GM21576 (cell line): ENCODE results near the gene HES2.
"Not testable (repeated sequence)": the region's sequence is repeated elsewhere in the genome, so short reads cannot be mapped to it uniquely, and the experiment has no call there.

ENCODE experiments used
- ATAC-seq: cut with Tn5 transposase; IDR thresholded peaks from one replicate; pipeline ENCODE4 v1.9.1; 2021; ENCODE audit warnings: mild to moderate bottlenecking, moderate library complexity; ENCODE audit not compliant: unreplicated experiment

The HES2 gene, protein sequence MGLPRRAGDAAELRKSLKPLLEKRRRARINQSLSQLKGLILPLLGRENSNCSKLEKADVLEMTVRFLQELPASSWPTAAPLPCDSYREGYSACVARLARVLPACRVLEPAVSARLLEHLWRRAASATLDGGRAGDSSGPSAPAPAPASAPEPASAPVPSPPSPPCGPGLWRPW

DNA sequence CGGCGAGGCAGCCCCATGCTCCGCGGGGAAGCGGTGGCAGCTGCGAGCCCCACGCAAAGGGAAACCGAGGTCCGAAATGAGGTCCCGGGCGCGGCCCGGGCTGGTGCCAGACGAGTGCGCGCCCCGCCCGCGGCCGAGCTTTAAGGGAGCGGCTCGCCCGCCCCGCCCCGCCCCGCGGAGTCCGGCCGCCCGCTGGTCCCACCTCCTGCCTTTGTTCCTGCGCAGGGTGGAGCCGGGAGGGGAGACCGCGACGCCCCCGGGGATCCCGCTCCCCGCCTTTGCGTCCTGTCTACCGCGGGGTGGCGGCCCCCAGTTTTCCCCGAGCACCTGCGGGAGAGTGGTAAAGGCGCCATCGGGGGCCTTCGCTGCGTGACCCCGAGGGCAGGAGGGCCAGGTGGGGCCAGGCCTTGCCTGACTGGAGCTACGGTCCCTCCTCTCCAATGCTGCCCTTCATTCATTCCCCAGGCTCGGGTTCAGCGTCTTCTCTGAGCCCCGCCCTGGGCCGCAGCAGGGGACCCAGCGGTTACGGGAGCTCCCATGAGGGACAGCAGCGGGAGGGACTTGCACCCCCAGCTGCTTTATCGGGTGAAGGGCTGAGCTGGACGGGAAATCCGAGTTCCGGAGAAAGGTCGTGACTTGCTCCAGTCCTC is at the start of gene HES2:
Gene HES2 (minus strand): TSS at position 116 of the 650 bp plus-strand sequence. CDS start 99 bp downstream, at position 17.
- no peak for ATAC-seq

DNA sequence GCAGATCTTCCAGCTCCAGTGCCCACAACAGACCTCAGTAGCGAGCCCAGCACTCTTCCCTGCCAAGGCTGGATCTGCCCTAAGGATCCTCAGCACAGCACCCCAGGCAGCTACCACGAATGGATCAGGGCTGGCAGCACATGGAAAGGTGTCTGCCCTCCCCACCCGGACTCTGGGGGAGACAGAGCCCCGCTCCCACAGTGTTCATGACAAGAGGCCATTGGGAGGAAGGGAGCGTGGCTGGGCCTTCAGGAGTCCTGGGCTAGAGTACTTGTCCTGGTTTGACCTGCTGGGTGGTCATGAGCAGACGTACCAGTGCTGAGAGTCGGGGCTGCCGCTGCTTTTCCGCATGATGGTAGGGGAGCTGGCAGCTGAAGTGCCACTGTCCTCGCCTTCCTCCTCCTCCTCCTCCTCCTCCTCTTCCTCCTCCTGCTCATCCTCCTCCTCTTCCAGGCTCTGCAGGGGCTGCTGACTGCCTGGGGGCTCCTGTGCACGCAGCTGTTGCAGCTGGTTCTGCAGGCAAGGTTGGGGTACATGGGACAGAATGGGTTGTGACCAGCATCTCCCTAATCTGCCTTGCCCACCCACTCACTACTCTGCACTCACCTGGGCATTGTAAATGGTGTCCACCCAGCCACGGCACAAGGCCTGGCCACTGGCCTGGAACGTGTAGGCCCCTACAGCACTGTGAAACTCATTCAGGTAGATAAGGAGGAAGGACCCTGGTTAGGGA is 49.2 kb upstream of the HES2 start:
- no peak for ATAC-seq

GRCh38 chr1:6467744-6468688 is 48.3 kb upstream of the HES2 start:
- ATAC-seq = no peak

GRCh38 chr1:6467224-6467623 is 47.5 kb upstream of the HES2 start:
- ATAC-seq = no peak

DNA sequence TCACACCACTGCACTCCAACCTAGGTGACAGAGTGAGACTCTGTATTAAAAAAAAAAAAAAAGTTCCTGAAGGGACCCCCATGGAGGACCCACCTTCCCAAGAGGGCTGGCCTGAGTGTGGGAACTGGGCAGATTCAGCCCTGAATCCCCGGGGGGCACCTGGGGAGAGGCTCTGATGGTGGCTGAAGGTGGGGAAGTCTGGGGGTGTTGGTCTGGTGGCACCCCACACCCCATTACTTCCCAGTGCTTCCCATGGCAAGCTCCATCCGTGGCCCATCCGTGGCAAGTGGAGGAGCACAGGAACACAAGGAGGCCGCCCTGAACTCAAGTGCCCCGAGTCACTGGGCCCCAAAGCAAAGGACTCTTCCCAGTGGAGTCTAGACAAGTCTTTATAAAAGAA is 47.0 kb upstream of the HES2 start:
- no peak for ATAC-seq

DNA sequence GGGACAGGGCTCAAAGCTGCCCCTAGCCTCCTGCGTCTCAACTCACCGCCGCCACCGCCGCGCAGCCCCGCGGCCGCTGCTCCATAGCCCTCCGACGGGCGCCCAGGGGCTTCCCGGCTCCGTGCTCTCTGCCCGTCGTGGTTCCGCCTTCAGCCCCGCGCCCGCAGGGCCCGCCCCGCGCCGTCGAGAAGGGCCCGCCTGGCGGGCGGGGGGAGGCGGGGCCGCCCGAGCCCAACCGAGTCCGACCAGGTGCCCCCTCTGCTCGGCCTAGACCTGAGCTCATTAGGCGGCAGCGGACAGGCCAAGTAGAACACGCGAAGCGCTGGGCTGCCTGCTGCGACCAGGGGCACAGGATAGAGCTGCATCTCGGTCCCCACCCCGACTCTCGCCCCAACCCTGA is 46.3 kb upstream of the HES2 start, which contains the start of gene TNFRSF25:
Gene TNFRSF25 (minus strand): TSS at position 151 of the 400 bp plus-strand sequence. CDS start 66 bp downstream, at position 85.
- no peak for ATAC-seq

- ATAC-seq = no peak
Observed at GRCh38 chr1:6465461-6466005, 45.8 kb upstream of the HES2 start.

- no peak for ATAC-seq
Observed at GRCh38 chr1:6464915-6465314, 45.2 kb upstream of the HES2 start.

- ATAC-seq = no peak
Observed at GRCh38 chr1:6464514-6464836, 44.8 kb upstream of the HES2 start.

DNA sequence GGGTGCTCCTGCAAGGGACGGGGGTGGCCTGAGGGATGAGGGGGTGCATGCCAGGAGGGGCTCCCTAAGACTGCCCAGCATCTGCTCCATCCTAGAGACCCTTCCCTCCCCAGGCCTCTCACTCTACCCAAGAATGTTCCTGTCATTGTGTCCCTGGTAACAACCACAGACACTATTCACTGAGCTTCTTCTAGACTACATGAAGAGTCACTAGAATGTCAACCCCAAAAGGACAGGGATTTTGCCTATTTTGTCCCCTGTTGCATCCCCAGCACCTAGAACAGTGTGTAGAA is 43.3 kb upstream of the HES2 start:
- ATAC-seq = no peak

- ATAC-seq = no peak
Observed at GRCh38 chr1:6462412-6463119, 42.8 kb upstream of the HES2 start.

GRCh38 chr1:6461538-6462411 is 42.1 kb upstream of the HES2 start:
- ATAC-seq = no peak

- no peak for ATAC-seq
Observed at GRCh38 chr1:6461051-6461530, 41.4 kb upstream of the HES2 start.

GRCh38 chr1:6460301-6461050 is 40.8 kb upstream of the HES2 start:
- no peak for ATAC-seq

- no peak for ATAC-seq
Observed at GRCh38 chr1:6459850-6460265, 40.1 kb upstream of the HES2 start.

- no peak for ATAC-seq
Observed at GRCh38 chr1:6456800-6457466, 37.2 kb upstream of the HES2 start.

DNA sequence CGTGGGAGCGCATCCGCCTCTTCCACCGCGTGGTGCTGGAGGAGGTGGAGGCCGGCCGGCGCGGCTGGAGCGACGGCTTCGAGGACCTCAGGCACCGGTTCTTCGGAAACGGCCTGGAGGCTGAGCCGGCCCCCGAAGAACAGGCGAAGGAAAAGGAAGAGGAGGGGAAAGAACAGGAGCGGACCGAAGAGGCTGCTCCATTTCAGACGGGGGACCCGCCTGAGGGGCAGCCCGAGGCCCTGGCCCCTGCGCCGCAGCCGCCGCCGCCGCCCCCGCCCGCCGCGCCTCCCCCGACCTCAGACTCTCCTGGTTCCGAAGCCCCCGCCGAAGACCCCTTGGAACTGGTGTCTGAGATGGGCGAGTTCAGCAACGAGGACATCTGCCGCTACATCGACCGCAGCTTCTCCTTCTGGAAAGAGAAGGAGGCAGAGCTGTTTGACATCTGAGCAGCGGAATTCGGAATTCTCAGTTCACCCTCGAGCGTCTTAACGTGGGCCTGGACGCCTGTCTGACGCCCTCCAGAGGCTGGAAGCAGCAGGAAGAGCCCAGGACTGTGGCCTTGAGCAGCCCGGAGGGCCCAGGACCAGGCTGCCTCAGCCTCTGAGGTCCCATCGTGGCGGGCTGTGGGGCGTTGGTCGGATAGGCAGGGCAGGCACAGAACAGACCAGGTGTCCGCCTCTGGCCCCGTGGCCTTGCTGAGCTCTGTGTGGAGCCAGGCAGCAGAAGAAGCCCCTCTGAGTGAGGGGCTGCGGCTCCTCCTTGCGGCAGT is 36.2 kb upstream of the HES2 start:
- ATAC-seq = not testable (repeated sequence)
